ENCODE data around the gene RC3H1. TPM values are rescaled to one million over a fixed set of nuclear protein-coding genes. Genes with fewer than 3 reads are reported as not detected.

The RC3H1 gene
- total and polyA plus RNA-seq, 2 of the 8 experiments (the other 6 are each of a cell fraction or from before 2014, with no cell fraction given), result 7.4 to 32.2 TPM

GRCh38 chr1:174052621-174053020 is 30.5 kb upstream of the RC3H1 start:
- H3K56ac ChIP-seq (replicated peaks; ENCODE audit: insufficient read length, low read depth, low read length), result no peak overlapping the region
- ChIA-PET CTCF (ENCODE audit: partially characterized antibody) (interaction anchor here (1.6 kb wide), 1 partner anchor 11 kb away, joined by 3 read pairs; no protein-coding TSS in a partner anchor), POLR2A (ENCODE audit: partially characterized antibody) (no interaction called here)
- no peak overlapping the region for H3K14ac ChIP-seq (ENCODE audit: insufficient read length)
- 93% methylated on average over 3 of the region's 3 CpGs; no CpG with 5 or more reads in 1 of the 2 experiments for WGBS, 2 experiments (ENCODE audit: extremely low coverage in 1 of 2, insufficient coverage in 1 of 2, insufficient read length in 1 of 2, insufficient replicate concordance in 2 of 2, low coverage in 1 of 2, low lambda C conversion rate in 2 of 2, missing lambda C conversion rate in 1 of 2)
- no peaks in the 10 kb centered on the region for H3K27me3 ChIP-seq (replicated peaks in 1 of 4; ENCODE audit: control insufficient read depth in 3 of 4, extremely low read depth in 1 of 4, insufficient read depth in 3 of 4, low read length in 3 of 4)
- H2AK5ac ChIP-seq (ENCODE audit: low read depth, low read length), result no peak overlapping the region
- no peak overlapping the region for H2BK20ac ChIP-seq (ENCODE audit: low read length)
- H4K5ac ChIP-seq (ENCODE audit: insufficient read length, low read depth, low read length), result no peak overlapping the region
- no peaks in the 10 kb centered on the region for H3K23me2 ChIP-seq (ENCODE audit: low read depth, low read length)
- H3K4me2 ChIP-seq (ENCODE audit: insufficient read depth in 1 of 2, low read depth in 2 of 2, low read length in 2 of 2), result no peak overlapping the region
- FAIRE-seq, result no peak
- no peak overlapping the region for H3K27ac ChIP-seq (ENCODE audit: low read depth, low read length)
- H4K91ac ChIP-seq (replicated peaks; ENCODE audit: insufficient read length, low read length), result no peak overlapping the region
- H3K36me3 ChIP-seq (ENCODE audit: control insufficient read depth in 2 of 4, insufficient read depth in 4 of 4, low read length in 3 of 4), result no peaks in the 10 kb centered on the region
- H3K79me2 ChIP-seq (ENCODE audit: control insufficient read depth in 1 of 2, insufficient read depth in 2 of 2, low read length in 2 of 2), result no peaks in the 10 kb centered on the region
- H3K23ac ChIP-seq (ENCODE audit: insufficient read length), result no peak overlapping the region
- H2BK120ac ChIP-seq (replicated peaks; ENCODE audit: low read depth, low read length), result no peak overlapping the region
- H4K8ac ChIP-seq (ENCODE audit: extremely low read depth, insufficient read depth, low read length), result no peak overlapping the region
- H3K4ac ChIP-seq (replicated peaks; ENCODE audit: insufficient read length, low read depth, low read length), result no peak overlapping the region
- no peak overlapping the region for H3K9ac ChIP-seq (replicated peaks in 1 of 4; ENCODE audit: extremely low read depth in 1 of 4, low read depth in 3 of 4, low read length in 3 of 4)
- H4K20me1 ChIP-seq (replicated peaks in 1 of 2; ENCODE audit: control insufficient read depth in 1 of 2, insufficient read depth in 2 of 2, low read length in 2 of 2), result no peaks in the 10 kb centered on the region
- H3K79me1 ChIP-seq (ENCODE audit: low read depth, low read length), result no peaks in the 10 kb centered on the region
- H3K4me3 ChIP-seq (ENCODE audit: extremely low read depth in 1 of 4, insufficient read depth in 2 of 4, low read depth in 3 of 4, low read length in 4 of 4), result no peak overlapping the region
- H3K4me1 ChIP-seq (replicated peaks in 1 of 4; ENCODE audit: control insufficient read depth in 3 of 4, insufficient read depth in 4 of 4, low read length in 3 of 4), result no peaks in the 10 kb centered on the region
- no peak overlapping the region for H2BK15ac ChIP-seq (ENCODE audit: low read length)
- no peak overlapping the region for H3K18ac ChIP-seq (ENCODE audit: extremely low read depth, low read length)
- H3K9me3 ChIP-seq (ENCODE audit: insufficient read depth in 2 of 2, low read depth in 1 of 2, low read length in 1 of 2), result peaks cover 0 to 5% of the 10 kb centered on the region in 2 experiments; a peak in 1 of 4 replicates
- H2AFZ ChIP-seq (ENCODE audit: low read length), result no peak overlapping the region
- no peak overlapping the region for H2BK12ac ChIP-seq (ENCODE audit: low read depth, low read length)
- no peak overlapping the region for H2BK5ac ChIP-seq (ENCODE audit: low read depth, low read length)
- no peak for DNase-seq (ENCODE audit: low read depth in 1 of 2, low spot score in 2 of 2)
- no peak for TF ChIP-seq CTBP2 (IDR thresholded peaks at IDR 0.05; ENCODE audit: borderline replicate concordance, insufficient read depth, insufficient read length, low read length)

Data from H1 (cell line).